ENCODE measurements around the gene ARHGAP31. TPM values are rescaled to one million over a fixed set of nuclear protein-coding genes. Genes with fewer than 3 reads are reported as not detected.
A peak's percentile ranks its signal among the peaks of the same experiment; 100 is the strongest.
"Not testable (repeated sequence)": the region's sequence is repeated elsewhere in the genome, so short reads cannot be mapped to it uniquely, and the experiment has no call there.

Gene ARHGAP31
- total and polyA plus RNA-seq, 8 donors = 1.2 to 275 (median 4.3) TPM

DNA sequence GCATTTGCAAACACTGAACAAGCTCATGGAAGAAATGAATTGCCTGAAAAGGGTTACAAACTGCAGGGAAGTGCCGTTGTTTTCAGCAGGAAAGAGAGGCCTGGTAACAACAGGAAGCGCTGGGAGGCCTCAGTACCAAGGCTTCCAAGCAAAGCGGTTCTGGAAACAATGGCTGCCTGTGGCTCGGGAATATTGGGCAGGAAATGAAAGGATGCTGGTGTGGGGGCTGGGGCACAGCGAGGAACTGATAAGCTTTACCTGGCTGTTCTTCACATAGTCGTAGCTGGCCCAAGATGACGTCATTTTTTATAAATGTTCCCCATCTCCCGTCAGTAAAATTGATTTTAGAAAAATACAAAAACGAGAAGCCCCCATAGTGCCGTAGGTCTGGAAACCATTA, 55.9 kb downstream of the ARHGAP31 start:
- Histone ChIP-seq H3K36me3 (no peaks in the 10 kb centered on the region), H3K4me1 (peaks cover 4 to 26% (median 11%) of the 10 kb centered on the region in 4 donors), H3K27me3 (no peaks in the 10 kb centered on the region), H3K4me3 (no peak overlapping the region), H3K9me3 (no peaks in the 10 kb centered on the region), H3K27ac (peak overlapping the region in 3 of 5 donors; percentile 10 to 43 (median 18))
- TF ChIP-seq, protein P1, sequence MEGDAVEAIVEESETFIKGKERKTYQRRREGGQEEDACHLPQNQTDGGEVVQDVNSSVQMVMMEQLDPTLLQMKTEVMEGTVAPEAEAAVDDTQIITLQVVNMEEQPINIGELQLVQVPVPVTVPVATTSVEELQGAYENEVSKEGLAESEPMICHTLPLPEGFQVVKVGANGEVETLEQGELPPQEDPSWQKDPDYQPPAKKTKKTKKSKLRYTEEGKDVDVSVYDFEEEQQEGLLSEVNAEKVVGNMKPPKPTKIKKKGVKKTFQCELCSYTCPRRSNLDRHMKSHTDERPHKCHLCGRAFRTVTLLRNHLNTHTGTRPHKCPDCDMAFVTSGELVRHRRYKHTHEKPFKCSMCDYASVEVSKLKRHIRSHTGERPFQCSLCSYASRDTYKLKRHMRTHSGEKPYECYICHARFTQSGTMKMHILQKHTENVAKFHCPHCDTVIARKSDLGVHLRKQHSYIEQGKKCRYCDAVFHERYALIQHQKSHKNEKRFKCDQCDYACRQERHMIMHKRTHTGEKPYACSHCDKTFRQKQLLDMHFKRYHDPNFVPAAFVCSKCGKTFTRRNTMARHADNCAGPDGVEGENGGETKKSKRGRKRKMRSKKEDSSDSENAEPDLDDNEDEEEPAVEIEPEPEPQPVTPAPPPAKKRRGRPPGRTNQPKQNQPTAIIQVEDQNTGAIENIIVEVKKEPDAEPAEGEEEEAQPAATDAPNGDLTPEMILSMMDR (IDR thresholded peaks at IDR 0.05) = no peak
- peak in 1 of 2 donors; percentile 53 for DNase-seq
- WGBS, 5 donors = 37 to 48% (median 40%) methylated on average over 10 of the region's 10 CpGs
- intact Hi-C loops (cut with DNase I; ENCODE audit: low total_unique reads) = no loop called here

DNA sequence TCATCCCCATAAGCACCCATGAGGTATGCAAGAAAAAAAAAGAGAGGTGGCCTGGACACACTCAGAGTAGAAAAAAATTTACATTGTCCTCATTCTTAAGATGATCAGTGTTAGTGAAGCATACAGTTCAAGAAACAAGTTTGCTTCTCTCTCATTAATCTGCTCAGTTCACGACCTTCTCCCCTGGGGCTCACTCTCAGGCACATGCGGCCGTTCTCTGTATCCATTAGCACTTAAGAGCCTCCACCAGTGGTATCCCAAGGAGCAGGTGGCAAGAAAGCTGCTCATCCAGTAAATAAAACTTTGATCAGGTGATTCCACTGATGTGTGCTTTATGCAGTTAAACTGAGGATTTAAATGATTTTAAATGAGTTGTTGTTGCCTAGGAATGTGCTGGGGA, 57.4 kb downstream of the ARHGAP31 start:
- peaks cover 4 to 22% (median 11%) of the 10 kb centered on the region in 4 donors for H3K4me1 ChIP-seq
- TF ChIP-seq POLR2AphosphoS5 (IDR thresholded peaks at IDR 0.05) (no peak), EP300 (IDR thresholded peaks at IDR 0.05) (no peak), POLR2A (IDR thresholded peaks at IDR 0.05) (no peak)
- TF ChIP-seq, protein P1 (IDR thresholded peaks at IDR 0.05) = no peak
- intact Hi-C loops (cut with DNase I; ENCODE audit: low total_unique reads) = no loop called here
- H3K4me3 ChIP-seq = no peak overlapping the region
- no peaks in the 10 kb centered on the region for H3K27me3 ChIP-seq
- H3K36me3 ChIP-seq = no peaks in the 10 kb centered on the region
- H3K27ac ChIP-seq = peak overlapping the region in 1 of 5 donors; percentile 43
- DNase-seq = no peak
- WGBS, 5 donors = 79 to 84% (median 81%) methylated on average over 3 of the region's 3 CpGs
- no peaks in the 10 kb centered on the region for H3K9me3 ChIP-seq

DNA sequence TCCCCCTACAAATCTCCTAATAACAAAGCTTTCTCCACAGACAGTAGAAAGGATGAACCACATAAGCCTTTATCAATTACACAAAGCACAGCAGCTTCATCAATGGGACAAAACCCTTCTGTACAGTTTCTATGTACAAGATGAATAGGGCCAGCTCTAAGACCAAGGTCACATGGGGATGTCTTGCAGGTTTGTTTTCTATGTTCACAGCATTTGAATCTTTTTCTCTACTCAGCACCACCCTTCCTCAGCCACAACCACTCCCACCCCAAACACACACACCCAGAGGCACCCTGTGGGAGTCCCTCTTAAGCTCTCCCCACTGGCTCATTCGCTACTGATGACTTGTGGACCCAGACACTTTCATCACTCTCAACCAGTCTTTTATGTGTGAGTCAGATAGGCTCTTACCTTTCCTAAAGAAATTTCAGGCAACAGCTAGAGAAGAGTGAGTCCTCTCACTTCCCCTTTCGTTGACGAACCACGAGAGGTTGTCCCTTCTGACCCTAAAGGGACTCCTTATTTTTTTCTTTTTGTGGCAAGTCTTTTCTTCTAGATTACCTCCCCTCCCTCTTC, 57.9 kb downstream of the ARHGAP31 start:
- Histone ChIP-seq H3K4me3 (no peak overlapping the region), H3K27ac (peak overlapping the region in 4 of 5 donors; percentile 13 to 44 (median 22)), H3K27me3 (no peaks in the 10 kb centered on the region), H3K9me3 (no peaks in the 10 kb centered on the region), H3K4me1 (peaks cover 4 to 24% (median 11%) of the 10 kb centered on the region in 4 donors), H3K36me3 (no peaks in the 10 kb centered on the region)
- no peak for DNase-seq
- intact Hi-C loops (cut with DNase I; ENCODE audit: low total_unique reads) = no loop called here
- TF ChIP-seq, protein P1 (IDR thresholded peaks at IDR 0.05) = no peak
- no peak for TF ChIP-seq EP300 (IDR thresholded peaks at IDR 0.05)
- no peak for TF ChIP-seq POLR2A (IDR thresholded peaks at IDR 0.05)
- no peak for TF ChIP-seq POLR2AphosphoS5 (IDR thresholded peaks at IDR 0.05)
- 55 to 70% (median 67%) methylated on average over 4 of the region's 4 CpGs for WGBS, 5 donors

DNA sequence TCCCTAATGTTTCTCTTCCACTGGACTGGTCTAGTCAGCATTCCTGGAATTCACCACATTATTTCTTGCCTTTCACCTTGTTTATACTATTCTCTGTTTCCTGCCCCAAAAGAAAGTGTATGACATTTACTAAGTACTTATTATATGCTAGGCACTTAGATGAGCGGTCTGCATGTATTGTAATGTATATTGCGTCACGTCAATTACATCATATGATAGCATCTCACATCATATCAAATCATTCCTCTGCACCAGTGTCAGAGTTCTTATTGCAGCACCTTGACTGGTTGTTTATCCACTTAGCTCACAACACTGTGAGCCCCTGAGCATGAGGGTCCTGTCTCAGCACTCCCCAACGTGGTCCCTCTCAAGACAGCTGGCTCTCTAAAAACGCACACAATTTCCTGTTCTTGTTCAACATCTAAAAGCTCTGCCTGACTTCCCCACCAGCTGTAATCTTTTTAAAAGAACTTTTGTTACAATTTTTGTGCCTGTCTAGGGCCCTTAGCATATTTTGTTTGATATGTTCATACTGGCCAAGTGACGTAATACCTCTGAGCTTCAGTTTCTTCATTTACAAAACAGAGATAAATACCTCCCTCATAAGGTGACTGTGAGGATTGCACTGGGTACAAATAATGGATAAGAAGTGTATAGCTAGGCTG, 58.8 kb downstream of the ARHGAP31 start:
- Histone ChIP-seq H3K4me1 (peaks cover 4 to 27% (median 11%) of the 10 kb centered on the region in 4 donors), H3K27me3 (no peaks in the 10 kb centered on the region), H3K9me3 (no peaks in the 10 kb centered on the region), H3K4me3 (no peak overlapping the region), H3K27ac (peak overlapping the region in 3 of 5 donors; percentile 13 to 44 (median 23)), H3K36me3 (no peaks in the 10 kb centered on the region)
- DNase-seq = peak in 1 of 2 donors; percentile 80
- intact Hi-C loops (cut with DNase I; ENCODE audit: low total_unique reads) = no loop called here
- TF ChIP-seq, protein P1 (IDR thresholded peaks at IDR 0.05) = peak in 3 of 7 experiments; percentile 8 to 30 (median 24)
- TF ChIP-seq POLR2A (IDR thresholded peaks at IDR 0.05) = no peak
- no peak for TF ChIP-seq EP300 (IDR thresholded peaks at IDR 0.05)
- 57 to 66% (median 60%) methylated on average over 6 of the region's 6 CpGs for WGBS, 5 donors

DNA sequence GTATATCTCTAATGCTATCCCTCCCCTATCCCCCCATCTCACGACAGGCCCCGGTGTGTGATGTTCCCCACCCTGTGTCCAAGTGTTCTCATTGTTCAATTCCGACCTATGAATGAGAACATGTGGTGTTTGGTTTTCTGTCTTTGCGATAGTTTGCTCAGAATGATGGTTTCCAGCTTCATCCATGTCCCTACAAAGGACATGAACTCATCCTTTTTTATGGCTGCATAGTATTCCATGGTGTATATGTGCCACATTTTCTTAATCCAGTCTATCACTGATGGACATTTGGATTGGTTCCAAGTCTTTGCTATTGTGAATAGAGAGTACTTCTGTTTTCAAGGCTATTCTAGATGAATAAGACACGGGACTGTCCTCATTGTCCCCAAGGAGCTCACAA, 61.4 kb downstream of the ARHGAP31 start:
- intact Hi-C loops (cut with DNase I; ENCODE audit: low total_unique reads); H3K36me3 ChIP-seq; H3K27me3 ChIP-seq; H3K9me3 ChIP-seq; H3K4me3 ChIP-seq; H3K27ac ChIP-seq; DNase-seq: not testable (repeated sequence)
- peaks cover 4 to 28% (median 11%) of the 10 kb centered on the region in 4 donors for H3K4me1 ChIP-seq
- WGBS, 5 donors = 88 to 97% (median 95%) methylated on average over 5 of the region's 5 CpGs

All from stomach (tissue), 9 donors.